K562 (cell line): ENCODE measurements around the gene GLYATL3. TPM values are rescaled to one million over a fixed set of nuclear protein-coding genes. Genes with fewer than 3 reads are reported as not detected.

Experiments
- ATAC-seq: fragments of 200-7000 bp; cut with Tn5 transposase; 3 replicates; pipeline ENCODE4 v1.9.1; 2020; ENCODE audit warnings: moderate library complexity
- BruUV-seq: library from RNA; stranded (reverse); fragments of 400-500 nt; replicated peaks from 2 replicates; lab custom pipeline; 2021; lab: Mats Ljungman, UMichigan
- CTCF ChIA-PET: fragments of 300-600 bp; formaldehyde crosslinking; extraction: SDS; loops from one replicate; lab custom pipeline; 2021; ENCODE audit warnings: low intra/inter-chr PET ratio; lab: Yijun Ruan, JAX
- POLR2A ChIA-PET: fragments of 300-600, 350-650 bp; sonication (Branson Sonifier 250); formaldehyde crosslinking; extraction: SDS; loops from one replicate; lab custom pipeline; 2021; ENCODE audit warnings: antibody characterized with exemption, inconsistent platforms; lab: Yijun Ruan, JAX
- DNase-seq, 4 experiments: peaks; one replicate each; pipeline versions ENCODE4 v3.0.0 to v3.0.0-alpha.2; 2011 to 2018; ENCODE audit warnings: low spot score in 3 of 4, mixed read lengths in 3 of 4; ENCODE audit errors: extremely low read depth in 1 of 4
- FAIRE-seq: peaks from 2 replicates; lab custom pipeline; 2011; peaks lifted over from hg19 to GRCh38; lab: Jason Lieb, UNC
- H2AFZ ChIP-seq: 2 replicates; pipeline ENCODE4 v1.6.0; 2011; ENCODE audit warnings: low read depth, low read length, control low read depth, inconsistent platforms
- H3K27ac ChIP-seq: fragments of 200-600 bp; 3 replicates; pipeline ENCODE4 v1.8.0; 2011; ENCODE audit warnings: low read depth, mild to moderate bottlenecking, control low read depth, inconsistent platforms, low read length, moderate library complexity, mixed read lengths; ENCODE audit errors: extremely low read depth
- H3K27me3 ChIP-seq, 2 experiments: fragments of 300-600 bp in 1 of 2; 2 replicates in 1 of 2; 3 replicates in 1 of 2; pipeline versions ENCODE4 v1.6.0 to v1.8.0; 2011; ENCODE audit warnings: inconsistent platforms in 2 of 2, low read length in 2 of 2, mild to moderate bottlenecking in 1 of 2, mixed read lengths in 1 of 2, moderate library complexity in 1 of 2; ENCODE audit not compliant: control insufficient read depth in 2 of 2, insufficient read depth in 2 of 2
- H3K36me3 ChIP-seq: fragments of 300-600 bp; 3 replicates; pipeline ENCODE4 v1.8.0; 2011; ENCODE audit warnings: mild to moderate bottlenecking, low read length, inconsistent platforms; ENCODE audit not compliant: control insufficient read depth, insufficient read depth
- H3K4me1 ChIP-seq, 2 experiments: fragments of 200-600 bp in 1 of 2; replicated peaks in 1 of 2; 2 replicates in 1 of 2; 3 replicates in 1 of 2; pipeline versions ENCODE4 v1.5.1 to v1.8.0; 2011; ENCODE audit warnings: inconsistent platforms in 2 of 2, low read length in 2 of 2, mild to moderate bottlenecking in 1 of 2, mixed read lengths in 1 of 2, moderate library complexity in 1 of 2; ENCODE audit not compliant: control insufficient read depth in 2 of 2, insufficient read depth in 2 of 2
- H3K4me2 ChIP-seq: 2 replicates; pipeline ENCODE4 v1.6.1; 2011; ENCODE audit warnings: low read length, control low read depth, inconsistent platforms, mixed read lengths; ENCODE audit not compliant: insufficient read depth
- H3K4me3 ChIP-seq: fragments of 200-600 bp; sonication (generic), shearing (Covaris generic); 2 replicates; pipeline ENCODE4 v1.5.1; 2016; ENCODE audit warnings: control low read depth, inconsistent platforms
- H3K79me2 ChIP-seq: fragments of 200-600 bp; 3 replicates; pipeline ENCODE4 v1.8.0; 2011; ENCODE audit warnings: low read length, inconsistent platforms; ENCODE audit not compliant: control insufficient read depth, insufficient read depth
- H3K9ac ChIP-seq, 2 experiments: 2 replicates each; pipeline versions ENCODE4 v1.6.0 to v1.6.1; 2011; ENCODE audit warnings: low read depth in 2 of 2, low read length in 2 of 2, control low read depth in 1 of 2, inconsistent platforms in 1 of 2, mild to moderate bottlenecking in 1 of 2, mixed read lengths in 1 of 2; ENCODE audit not compliant: insufficient read depth in 1 of 2
- H3K9me1 ChIP-seq: one replicate; pipeline ENCODE4 v1.6.0; 2011; ENCODE audit warnings: inconsistent platforms, mild to moderate bottlenecking, low read length, moderate library complexity; ENCODE audit not compliant: control insufficient read depth, insufficient read depth
- H3K9me3 ChIP-seq: replicated peaks from 2 replicates; pipeline ENCODE4 v1.5.1; 2011; ENCODE audit warnings: low read depth, low read length, inconsistent platforms; ENCODE audit not compliant: control insufficient read depth, insufficient read depth
- H4K20me1 ChIP-seq: replicated peaks from 2 replicates; pipeline ENCODE4 v1.6.1; 2011; ENCODE audit warnings: low read length, inconsistent platforms, mixed read lengths; ENCODE audit not compliant: control insufficient read depth, insufficient read depth
- BMI1 ChIP-seq: fragments of 150-350 bp; IDR thresholded peaks from 2 replicates; pipeline ENCODE4 v1.6.1; 2014; ENCODE audit warnings: low read length
- CBX1 ChIP-seq: sonication (generic); IDR thresholded peaks from 2 replicates; pipeline ENCODE4 v1.6.1; 2016; ENCODE audit warnings: antibody characterized with exemption, low read depth, mild to moderate bottlenecking
- CREBBP ChIP-seq: IDR thresholded peaks from one replicate; pipeline ENCODE4 v1.6.1; 2012; ENCODE audit warnings: low read depth, mild to moderate bottlenecking, control low read depth, inconsistent platforms, low read length
- NFIX ChIP-seq: fragments of 250-450 bp; sonication (Bioruptor Pico); IDR thresholded peaks from 2 replicates; pipeline ENCODE4 v1.4.0; 2020; ENCODE audit warnings: low read depth, mild to moderate bottlenecking, moderate library complexity
- NR2C1 ChIP-seq, 2 experiments: fragments of 450-650 bp; IDR thresholded peaks; 2 replicates each; pipeline ENCODE4 v1.6.1; 2017; ENCODE audit warnings: mild to moderate bottlenecking in 2 of 2, antibody characterized with exemption in 1 of 2, inconsistent platforms in 1 of 2, missing compliant biosample characterization in 1 of 2, missing genetic modification characterization in 1 of 2
- PML ChIP-seq: IDR thresholded peaks from 2 replicates; pipeline ENCODE4 v1.6.1; 2012; ENCODE audit warnings: low read length, inconsistent platforms
- PYGO2 ChIP-seq: fragments of 450-650 bp; IDR thresholded peaks from 2 replicates; pipeline ENCODE4 v1.6.1; 2016; ENCODE audit warnings: mild to moderate bottlenecking, missing genetic modification characterization, moderate library complexity, missing compliant biosample characterization
- WGBS: fragments of 100-300 bp; shearing (Covaris generic); methylation state at CpG from one replicate; pipeline ENCODE4 v1.1.6; 2016; ENCODE audit warnings: low coverage, mixed read lengths; ENCODE audit not compliant: insufficient coverage; ENCODE audit errors: missing lambda C conversion rate; 5-methylcytosine and 5-hydroxymethylcytosine counted together
- in situ Hi-C: fragments of 300-500 bp; cut with MboI; formaldehyde crosslinking; loops from 4 replicates; pipeline ENCODE4 v1.15.0; 2018; ENCODE audit warnings: inconsistent platforms, mixed read lengths
- intact Hi-C: fragments of 100-400 bp; cut with micrococcal nuclease; formaldehyde crosslinking; loops from 2 replicates; pipeline ENCODE4 v1.14.2; 2022
- polyA plus RNA-seq, 8 experiments: library from polyadenylated mRNA; depleted of rRNA in 4 of 8; stranded (reverse) in 5 of 8; unstranded in 3 of 8; fragments of >200 nt; fragmentation: Nextera tagmentation in 2 of 8; fragmentation: Illumina TruSeq in 1 of 8; extraction: Ambion mirVana in 2 of 8; extraction: Trizol in 1 of 8; gene quantifications; 2 replicates each; pipeline versions ENCODE4 v1.2.1 to v1.2.3, GENCODE V29; 2011 to 2014; ENCODE audit warnings: inconsistent platforms in 1 of 8, missing spikeins in 1 of 8
- total RNA-seq, 7 experiments: library from RNA; depleted of rRNA in 6 of 7; stranded (reverse); fragments of >200 nt in 6 of 7; fragmentation: Illumina TruSeq in 2 of 7; extraction: Trizol in 2 of 7; gene quantifications; 2 replicates each; pipeline versions ENCODE4 v1.2.1 to v1.2.3, GENCODE V29; 2011 to 2021; ENCODE audit warnings: low replicate concordance in 1 of 7

Gene GLYATL3
- total and polyA plus RNA-seq, 9 of the 15 experiments (the other 6 are each of a cell fraction or from before 2014, with no cell fraction given): not detected

- ChIA-PET POLR2A (no interaction called here), CTCF (no interaction called here)
- Histone ChIP-seq H3K4me1 (peaks cover 0 to 8% of the 10 kb centered on the region in 2 experiments; a peak in 1 of 5 replicates), H3K79me2 (no peaks in the 10 kb centered on the region), H3K4me3 (no peak overlapping the region), H3K4me2 (no peak overlapping the region), H3K9me3 (no peaks in the 10 kb centered on the region), H3K9ac (no peak overlapping the region), H3K27me3 (no peaks in the 10 kb centered on the region), H2AFZ (0 out of 2 replicates have a peak overlapping the region, but pooled peaks have one; percentile 4), H3K36me3 (no peaks in the 10 kb centered on the region), H4K20me1 (no peaks in the 10 kb centered on the region), H3K27ac (no peak overlapping the region), H3K9me1 (no peaks in the 10 kb centered on the region)
- TF ChIP-seq PML: no peak
- 0 out of 2 replicates have a peak, but pooled peaks have one; percentile 19 for TF ChIP-seq CBX1
- intact Hi-C loops: no loop called here
- 85% methylated on average over 31 of the region's 38 CpGs for WGBS
- in situ Hi-C loops: no loop called here
- FAIRE-seq (no peak), ATAC-seq (no peak), DNase-seq (no peak)
- no TSS peak for BruUV-seq
Measured at GRCh38 chr6:49551078-49551865, 51.5 kb downstream of the GLYATL3 start.

GRCh38 chr6:49551866-49552129 is 52.1 kb downstream of the GLYATL3 start:
- WGBS: 11% methylated on average over 2 of the region's 2 CpGs
- Histone ChIP-seq H3K27ac (no peak overlapping the region), H3K9me3 (no peaks in the 10 kb centered on the region), H3K36me3 (no peaks in the 10 kb centered on the region), H3K4me3 (no peak overlapping the region), H3K4me1 (peaks cover 3 to 8% of the 10 kb centered on the region in 2 experiments; a peak in 3 of 5 replicates), H2AFZ (no peak overlapping the region), H3K79me2 (no peaks in the 10 kb centered on the region), H4K20me1 (no peaks in the 10 kb centered on the region), H3K4me2 (no peak overlapping the region), H3K27me3 (no peaks in the 10 kb centered on the region), H3K9ac (no peak overlapping the region), H3K9me1 (no peaks in the 10 kb centered on the region)
- DNase-seq (no peak), ATAC-seq (no peak), FAIRE-seq (no peak)
- POLR2A ChIA-PET: no interaction called here
- CTCF ChIA-PET: no interaction called here
- intact Hi-C loops: no loop called here
- in situ Hi-C loops: no loop called here
- BruUV-seq: no TSS peak
- TF ChIP-seq BMI1: no peak
- TF ChIP-seq NFIX (CRISPR knock-in tag): no peak
- TF ChIP-seq NR2C1 (IDR thresholded peaks at IDR 0.05): no peak
- no peak for TF ChIP-seq NR2C1 (tag; IDR thresholded peaks at IDR 0.05)
- no peak for TF ChIP-seq PYGO2 (tag)
- no peak for TF ChIP-seq CREBBP
